ENCODE data around the gene TPCN2. TPM values are rescaled to one million over a fixed set of nuclear protein-coding genes. Genes with fewer than 3 reads are reported as not detected.

Gene TPCN2
- total and polyA plus RNA-seq, 9 of the 15 experiments (the other 6 are each of a cell fraction or from before 2014, with no cell fraction given): 0.66 to 10.2 (median 4.6) TPM

DNA sequence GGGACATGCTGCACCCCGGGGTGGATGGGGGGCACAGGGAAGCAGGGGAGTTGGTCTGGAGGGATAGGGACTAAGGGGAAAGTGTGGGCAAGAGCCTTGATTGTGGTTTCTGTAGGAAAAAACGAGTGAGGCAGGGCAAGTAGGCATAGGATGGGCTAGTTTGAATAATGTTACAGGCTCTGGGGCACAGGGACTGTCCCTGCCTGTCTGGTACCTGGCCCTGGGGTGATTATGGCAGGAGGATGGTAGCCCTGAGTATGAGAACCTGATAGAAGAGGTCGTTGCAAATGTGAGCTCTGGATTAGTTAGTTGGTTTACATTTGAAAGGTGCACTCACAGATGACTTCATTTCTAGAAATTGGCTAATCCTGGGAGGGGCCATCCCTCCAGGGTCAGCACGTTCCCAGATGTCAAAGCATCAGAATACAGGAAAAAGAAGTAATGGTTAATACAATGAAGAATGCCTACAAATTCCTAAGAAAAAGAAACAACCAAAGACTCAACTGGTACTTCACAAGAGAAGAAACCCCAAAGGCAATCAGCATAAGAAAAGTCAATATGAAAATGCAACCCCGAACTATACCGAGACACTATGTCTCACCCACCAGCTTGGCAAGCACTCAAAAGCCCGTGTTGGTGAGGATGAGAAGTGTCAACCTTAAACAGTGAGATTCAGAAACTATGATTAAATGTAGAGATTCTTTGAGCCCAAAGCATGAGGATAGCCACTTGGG is 95.8 kb downstream of the TPCN2 start:
- no peaks in the 10 kb centered on the region; a peak in 1 of 5 replicates for H3K27me3 ChIP-seq (ENCODE audit: control insufficient read depth in 2 of 2, insufficient read depth in 2 of 2, low read length in 2 of 2)
- ATAC-seq: no peak
- ChIA-PET CTCF (ENCODE audit: low intra/inter-chr PET ratio) (no interaction called here), POLR2A (interaction anchor here (0.5 kb wide), 1 partner anchor 494 kb away, joined by 3 read pairs; no protein-coding TSS in a partner anchor)
- H3K4me2 ChIP-seq (ENCODE audit: insufficient read depth, low read length): no peak overlapping the region
- H3K27ac ChIP-seq (ENCODE audit: extremely low read depth, low read depth, low read length): no peak overlapping the region
- no peaks in the 10 kb centered on the region for H3K9me1 ChIP-seq (ENCODE audit: control insufficient read depth, insufficient read depth, low read length)
- no peak for DNase-seq (ENCODE audit: extremely low read depth in 1 of 4, low spot score in 3 of 4)
- no peak for FAIRE-seq
- no TSS peak for BruUV-seq (replicated peaks)
- H3K9ac ChIP-seq (ENCODE audit: insufficient read depth in 1 of 2, low read depth in 2 of 2, low read length in 2 of 2): no peak overlapping the region
- no peaks in the 10 kb centered on the region for H3K36me3 ChIP-seq (ENCODE audit: control insufficient read depth, insufficient read depth, low read length)
- H3K79me2 ChIP-seq (ENCODE audit: control insufficient read depth, insufficient read depth, low read length): no peaks in the 10 kb centered on the region
- no peak overlapping the region for H3K4me3 ChIP-seq
- no peak overlapping the region for H2AFZ ChIP-seq (ENCODE audit: low read depth, low read length)
- H3K4me1 ChIP-seq (replicated peaks in 1 of 2; ENCODE audit: control insufficient read depth in 2 of 2, insufficient read depth in 2 of 2, low read length in 2 of 2): no peaks in the 10 kb centered on the region; a peak in 1 of 5 replicates
- intact Hi-C loops (cut with micrococcal nuclease) (no loop called here), in situ Hi-C loops (cut with MboI) (no loop called here)
- no peaks in the 10 kb centered on the region for H3K9me3 ChIP-seq (replicated peaks; ENCODE audit: control insufficient read depth, insufficient read depth, low read depth, low read length)
- H4K20me1 ChIP-seq (replicated peaks; ENCODE audit: control insufficient read depth, insufficient read depth, low read length): no peaks in the 10 kb centered on the region
- 0% methylated on average over 6 of the region's 7 CpGs for WGBS (ENCODE audit: insufficient coverage, low coverage, missing lambda C conversion rate)
- TF ChIP-seq GABPB1 (CRISPR knock-in tag; IDR thresholded peaks at IDR 0.05): no peak
- TF ChIP-seq, protein P1, sequence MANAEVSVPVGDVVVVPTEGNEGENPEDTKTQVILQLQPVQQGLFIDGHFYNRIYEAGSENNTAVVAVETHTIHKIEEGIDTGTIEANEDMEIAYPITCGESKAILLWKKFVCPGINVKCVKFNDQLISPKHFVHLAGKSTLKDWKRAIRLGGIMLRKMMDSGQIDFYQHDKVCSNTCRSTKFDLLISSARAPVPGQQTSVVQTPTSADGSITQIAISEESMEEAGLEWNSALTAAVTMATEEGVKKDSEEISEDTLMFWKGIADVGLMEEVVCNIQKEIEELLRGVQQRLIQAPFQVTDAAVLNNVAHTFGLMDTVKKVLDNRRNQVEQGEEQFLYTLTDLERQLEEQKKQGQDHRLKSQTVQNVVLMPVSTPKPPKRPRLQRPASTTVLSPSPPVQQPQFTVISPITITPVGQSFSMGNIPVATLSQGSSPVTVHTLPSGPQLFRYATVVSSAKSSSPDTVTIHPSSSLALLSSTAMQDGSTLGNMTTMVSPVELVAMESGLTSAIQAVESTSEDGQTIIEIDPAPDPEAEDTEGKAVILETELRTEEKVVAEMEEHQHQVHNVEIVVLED (CRISPR knock-in tag; IDR thresholded peaks at IDR 0.05): no peak
- TF ChIP-seq ATF4 (CRISPR knock-in tag; IDR thresholded peaks at IDR 0.05): no peak
- TF ChIP-seq PURB (CRISPR knock-in tag; IDR thresholded peaks at IDR 0.05; ENCODE audit: low read depth): no peak
- no peak for TF ChIP-seq NFIC (IDR thresholded peaks at IDR 0.05)
- no peak for TF ChIP-seq EZH2 (IDR thresholded peaks at IDR 0.05; ENCODE audit: borderline replicate concordance, low read depth, low read length)
- TF ChIP-seq ZNF436 (CRISPR knock-in tag; IDR thresholded peaks at IDR 0.05): no peak
- no peak for TF ChIP-seq ZNF584 (CRISPR knock-in tag; IDR thresholded peaks at IDR 0.05; ENCODE audit: low read depth)
- no peak for TF ChIP-seq ZC3H4 (CRISPR knock-in tag; IDR thresholded peaks at IDR 0.05; ENCODE audit: borderline replicate concordance)
- TF ChIP-seq, protein P2, sequence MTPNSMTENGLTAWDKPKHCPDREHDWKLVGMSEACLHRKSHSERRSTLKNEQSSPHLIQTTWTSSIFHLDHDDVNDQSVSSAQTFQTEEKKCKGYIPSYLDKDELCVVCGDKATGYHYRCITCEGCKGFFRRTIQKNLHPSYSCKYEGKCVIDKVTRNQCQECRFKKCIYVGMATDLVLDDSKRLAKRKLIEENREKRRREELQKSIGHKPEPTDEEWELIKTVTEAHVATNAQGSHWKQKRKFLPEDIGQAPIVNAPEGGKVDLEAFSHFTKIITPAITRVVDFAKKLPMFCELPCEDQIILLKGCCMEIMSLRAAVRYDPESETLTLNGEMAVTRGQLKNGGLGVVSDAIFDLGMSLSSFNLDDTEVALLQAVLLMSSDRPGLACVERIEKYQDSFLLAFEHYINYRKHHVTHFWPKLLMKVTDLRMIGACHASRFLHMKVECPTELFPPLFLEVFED (CRISPR knock-in tag; conservative IDR thresholded peaks at IDR 0.05): no peak
- TF ChIP-seq LCOR (CRISPR knock-in tag; IDR thresholded peaks at IDR 0.05): no peak
- TF ChIP-seq THRAP3 (IDR thresholded peaks at IDR 0.05; ENCODE audit: borderline replicate concordance): no peak

All from K562 (cell line).